Measurements from ENCODE around the gene ETFB. TPM values are rescaled to one million over a fixed set of nuclear protein-coding genes. Genes with fewer than 3 reads are reported as not detected.
A peak's percentile ranks its signal among the peaks of the same experiment; 100 is the strongest.

The ETFB gene
- total and polyA plus RNA-seq, 9 of the 15 experiments (the other 6 are each of a cell fraction or from before 2014, with no cell fraction given) = 18.1 to 143 (median 96.1) TPM

DNA sequence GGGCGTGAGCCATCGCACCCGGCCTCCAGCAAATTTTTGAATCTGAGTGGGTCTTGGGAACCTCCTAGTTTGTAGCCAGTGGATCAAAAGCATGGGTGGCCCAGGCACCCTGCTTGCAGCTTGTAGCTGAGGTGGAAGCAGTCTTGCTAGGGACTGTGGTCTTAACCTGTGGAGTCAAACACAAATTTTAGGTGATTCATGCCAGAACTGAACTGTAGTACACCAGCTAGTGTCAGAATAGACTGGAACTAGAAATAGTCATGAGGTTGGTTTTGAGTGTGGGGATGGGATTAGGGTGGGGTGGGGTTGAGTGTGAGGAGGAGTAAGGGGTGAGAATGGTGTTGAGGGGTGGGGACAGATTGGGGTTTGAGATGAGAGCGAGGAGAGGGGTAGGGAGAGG lies 15.8 kb upstream of the ETFB start (continued):
- no peak for TF ChIP-seq MTF1 (CRISPR knock-in tag; IDR thresholded peaks at IDR 0.05; ENCODE audit: borderline replicate concordance)
- no peak for TF ChIP-seq XRCC3 (IDR thresholded peaks at IDR 0.05)

DNA sequence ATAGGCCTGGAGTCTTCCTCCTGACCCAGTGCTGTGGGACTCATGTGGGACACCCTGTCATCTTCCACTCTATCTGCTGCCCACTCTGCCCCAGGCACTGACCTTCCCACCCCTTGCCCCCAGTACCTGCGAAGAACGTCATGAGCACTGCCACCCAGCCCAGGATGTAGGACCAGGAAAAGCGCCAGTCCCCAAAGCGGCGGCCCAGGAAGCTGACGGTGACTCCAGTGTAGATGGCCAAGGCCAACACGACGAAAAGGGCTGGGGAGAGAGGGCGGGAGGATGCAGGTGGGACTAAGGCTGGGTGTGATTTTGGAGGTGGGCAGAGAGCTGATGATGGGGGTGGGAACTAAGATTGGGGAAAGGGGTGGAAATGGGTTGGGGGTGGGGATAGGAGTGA lies 14.2 kb upstream of the ETFB start:
- peak overlapping the region in 1 of 2 experiments; percentile 39; a peak in 1 of 4 replicates for H3K9ac ChIP-seq (ENCODE audit: insufficient read depth in 1 of 2, low read depth in 2 of 2, low read length in 2 of 2)
- H3K27ac ChIP-seq (ENCODE audit: extremely low read depth, low read depth, low read length) = peak overlapping the region; percentile 76; the same call in 2 of the 3 replicates
- 0 out of 2 replicates have a peak, but pooled peaks cover 4% of the 10 kb centered on the region for H3K9me3 ChIP-seq (replicated peaks; ENCODE audit: control insufficient read depth, insufficient read depth, low read depth, low read length)
- ChIA-PET CTCF (ENCODE audit: low intra/inter-chr PET ratio) (no interaction called here), POLR2A (interaction anchor here (0.5 to 1.7 kb wide), 5 partner anchors 10 to 471 kb away, joined by 3 to 8 read pairs (median 4); partner anchors contain the start of gene C19orf84)
- DNase-seq (ENCODE audit: extremely low read depth in 1 of 4, low spot score in 3 of 4) (no peak), ATAC-seq (peak; percentile 25), FAIRE-seq (no peak)
- H2AFZ ChIP-seq (ENCODE audit: low read depth, low read length) = peak overlapping the region; percentile 84
- no peaks in the 10 kb centered on the region for H3K79me2 ChIP-seq (ENCODE audit: control insufficient read depth, insufficient read depth, low read length)
- no peak overlapping the region for H3K4me3 ChIP-seq
- H3K4me1 ChIP-seq (replicated peaks in 1 of 2; ENCODE audit: control insufficient read depth in 2 of 2, insufficient read depth in 2 of 2, low read length in 2 of 2) = peaks cover 12 to 14% of the 10 kb centered on the region in 2 experiments; a peak in 4 of 5 replicates
- 84% methylated on average over 9 of the region's 9 CpGs for WGBS (ENCODE audit: insufficient coverage, low coverage, missing lambda C conversion rate)
- H4K20me1 ChIP-seq (replicated peaks; ENCODE audit: control insufficient read depth, insufficient read depth, low read length) = no peaks in the 10 kb centered on the region
- H3K9me1 ChIP-seq (ENCODE audit: control insufficient read depth, insufficient read depth, low read length) = no peaks in the 10 kb centered on the region
- intact Hi-C loops (cut with micrococcal nuclease) = no loop called here
- no TSS peak for BruUV-seq (replicated peaks)
- H3K4me2 ChIP-seq (ENCODE audit: insufficient read depth, low read length) = no peak overlapping the region
- H3K27me3 ChIP-seq (ENCODE audit: control insufficient read depth in 2 of 2, insufficient read depth in 2 of 2, low read length in 2 of 2) = no peaks in the 10 kb centered on the region
- no peaks in the 10 kb centered on the region for H3K36me3 ChIP-seq (ENCODE audit: control insufficient read depth, insufficient read depth, low read length)
- in situ Hi-C loops (cut with MboI) = no loop called here
- TF ChIP-seq EHMT2 (IDR thresholded peaks at IDR 0.05) = no peak
- TF ChIP-seq NR2F6 (CRISPR knock-in tag; IDR thresholded peaks at IDR 0.05) = no peak
- TF ChIP-seq GATA2 (CRISPR knock-in tag; IDR thresholded peaks at IDR 0.05) = no peak
- TF ChIP-seq, protein P1, sequence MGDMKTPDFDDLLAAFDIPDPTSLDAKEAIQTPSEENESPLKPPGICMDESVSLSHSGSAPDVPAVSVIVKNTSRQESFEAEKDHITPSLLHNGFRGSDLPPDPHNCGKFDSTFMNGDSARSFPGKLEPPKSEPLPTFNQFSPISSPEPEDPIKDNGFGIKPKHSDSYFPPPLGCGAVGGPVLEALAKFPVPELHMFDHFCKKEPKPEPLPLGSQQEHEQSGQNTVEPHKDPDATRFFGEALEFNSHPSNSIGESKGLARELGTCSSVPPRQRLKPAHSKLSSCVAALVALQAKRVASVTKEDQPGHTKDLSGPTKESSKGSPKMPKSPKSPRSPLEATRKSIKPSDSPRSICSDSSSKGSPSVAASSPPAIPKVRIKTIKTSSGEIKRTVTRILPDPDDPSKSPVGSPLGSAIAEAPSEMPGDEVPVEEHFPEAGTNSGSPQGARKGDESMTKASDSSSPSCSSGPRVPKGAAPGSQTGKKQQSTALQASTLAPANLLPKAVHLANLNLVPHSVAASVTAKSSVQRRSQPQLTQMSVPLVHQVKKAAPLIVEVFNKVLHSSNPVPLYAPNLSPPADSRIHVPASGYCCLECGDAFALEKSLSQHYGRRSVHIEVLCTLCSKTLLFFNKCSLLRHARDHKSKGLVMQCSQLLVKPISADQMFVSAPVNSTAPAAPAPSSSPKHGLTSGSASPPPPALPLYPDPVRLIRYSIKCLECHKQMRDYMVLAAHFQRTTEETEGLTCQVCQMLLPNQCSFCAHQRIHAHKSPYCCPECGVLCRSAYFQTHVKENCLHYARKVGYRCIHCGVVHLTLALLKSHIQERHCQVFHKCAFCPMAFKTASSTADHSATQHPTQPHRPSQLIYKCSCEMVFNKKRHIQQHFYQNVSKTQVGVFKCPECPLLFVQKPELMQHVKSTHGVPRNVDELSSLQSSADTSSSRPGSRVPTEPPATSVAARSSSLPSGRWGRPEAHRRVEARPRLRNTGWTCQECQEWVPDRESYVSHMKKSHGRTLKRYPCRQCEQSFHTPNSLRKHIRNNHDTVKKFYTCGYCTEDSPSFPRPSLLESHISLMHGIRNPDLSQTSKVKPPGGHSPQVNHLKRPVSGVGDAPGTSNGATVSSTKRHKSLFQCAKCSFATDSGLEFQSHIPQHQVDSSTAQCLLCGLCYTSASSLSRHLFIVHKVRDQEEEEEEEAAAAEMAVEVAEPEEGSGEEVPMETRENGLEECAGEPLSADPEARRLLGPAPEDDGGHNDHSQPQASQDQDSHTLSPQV (IDR thresholded peaks at IDR 0.05) = peak; percentile 6; the same call in 1 of the 2 replicates
- TF ChIP-seq MAFK (IDR thresholded peaks at IDR 0.05; ENCODE audit: low read length) = no peak
- TF ChIP-seq NFATC3 (IDR thresholded peaks at IDR 0.05) = no peak
- TF ChIP-seq SIX5 (IDR thresholded peaks at IDR 0.05; ENCODE audit: borderline replicate concordance in 1 of 2, insufficient read depth in 1 of 2, low read depth in 1 of 2, low read length in 2 of 2) = no peak
- TF ChIP-seq MTA1 (IDR thresholded peaks at IDR 0.05; ENCODE audit: borderline replicate concordance) = no peak
- TF ChIP-seq ZNF134 (CRISPR knock-in tag; conservative IDR thresholded peaks at IDR 0.05) = no peak
- TF ChIP-seq SAFB2 (IDR thresholded peaks at IDR 0.05; ENCODE audit: borderline replicate concordance, low read depth, low read length, severe bottlenecking) = no peak
- TF ChIP-seq, protein P2, sequence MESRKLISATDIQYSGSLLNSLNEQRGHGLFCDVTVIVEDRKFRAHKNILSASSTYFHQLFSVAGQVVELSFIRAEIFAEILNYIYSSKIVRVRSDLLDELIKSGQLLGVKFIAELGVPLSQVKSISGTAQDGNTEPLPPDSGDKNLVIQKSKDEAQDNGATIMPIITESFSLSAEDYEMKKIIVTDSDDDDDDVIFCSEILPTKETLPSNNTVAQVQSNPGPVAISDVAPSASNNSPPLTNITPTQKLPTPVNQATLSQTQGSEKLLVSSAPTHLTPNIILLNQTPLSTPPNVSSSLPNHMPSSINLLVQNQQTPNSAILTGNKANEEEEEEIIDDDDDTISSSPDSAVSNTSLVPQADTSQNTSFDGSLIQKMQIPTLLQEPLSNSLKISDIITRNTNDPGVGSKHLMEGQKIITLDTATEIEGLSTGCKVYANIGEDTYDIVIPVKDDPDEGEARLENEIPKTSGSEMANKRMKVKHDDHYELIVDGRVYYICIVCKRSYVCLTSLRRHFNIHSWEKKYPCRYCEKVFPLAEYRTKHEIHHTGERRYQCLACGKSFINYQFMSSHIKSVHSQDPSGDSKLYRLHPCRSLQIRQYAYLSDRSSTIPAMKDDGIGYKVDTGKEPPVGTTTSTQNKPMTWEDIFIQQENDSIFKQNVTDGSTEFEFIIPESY (CRISPR knock-in tag; IDR thresholded peaks at IDR 0.05) = 0 out of 2 replicates have a peak, but pooled peaks have one; percentile 56
- TF ChIP-seq, protein P3, sequence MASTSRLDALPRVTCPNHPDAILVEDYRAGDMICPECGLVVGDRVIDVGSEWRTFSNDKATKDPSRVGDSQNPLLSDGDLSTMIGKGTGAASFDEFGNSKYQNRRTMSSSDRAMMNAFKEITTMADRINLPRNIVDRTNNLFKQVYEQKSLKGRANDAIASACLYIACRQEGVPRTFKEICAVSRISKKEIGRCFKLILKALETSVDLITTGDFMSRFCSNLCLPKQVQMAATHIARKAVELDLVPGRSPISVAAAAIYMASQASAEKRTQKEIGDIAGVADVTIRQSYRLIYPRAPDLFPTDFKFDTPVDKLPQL (IDR thresholded peaks at IDR 0.05; ENCODE audit: extremely low read depth, insufficient read length) = no peak

Measured in K562 (cell line).